ENCODE measurements around the gene PPM1H. TPM values are rescaled to one million over a fixed set of nuclear protein-coding genes. Genes with fewer than 3 reads are reported as not detected.

The PPM1H gene
- total and polyA plus RNA-seq, 10 of the 15 experiments (the other 5 are each of a cell fraction or from before 2014, with no cell fraction given) = 0.11 to 0.83 (median 0.49) TPM

DNA sequence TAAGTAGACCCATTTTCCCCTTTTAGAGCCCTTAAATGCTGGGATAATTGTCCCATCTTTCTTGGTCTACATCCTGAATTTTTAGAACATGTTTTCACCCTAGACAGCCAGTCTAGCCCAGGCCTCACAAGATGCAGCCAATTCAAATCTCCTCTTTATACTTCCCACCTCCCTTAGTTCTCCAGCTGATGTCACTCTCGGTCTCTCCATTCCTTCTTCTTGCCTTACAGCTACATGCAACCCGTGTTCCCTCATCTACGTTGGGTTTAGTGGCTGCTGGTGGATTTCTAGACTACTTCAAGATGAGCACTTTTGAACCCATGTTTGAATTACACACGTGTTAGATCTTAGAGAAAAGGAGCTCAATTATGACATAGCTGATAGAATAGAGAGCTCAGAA lies 132.0 kb downstream of the PPM1H start (continued):
- no peak for TF ChIP-seq CEBPZ (IDR thresholded peaks at IDR 0.05; ENCODE audit: low read depth, low read length)
- no peak for TF ChIP-seq NR2C1 (IDR thresholded peaks at IDR 0.05)

GRCh38 chr12:62802321-62802720 lies 132.6 kb downstream of the PPM1H start:
- ChIA-PET SMC1A (ENCODE audit: uncharacterized antibody, unreplicated experiment) (interaction anchor here (0.6 to 2.6 kb wide), 4 partner anchors 10 to 418 kb away, joined by 3 to 10 read pairs (median 6); no protein-coding TSS in a partner anchor), CTCF (interaction anchor here (0.7 to 3.2 kb wide), 6 partner anchors 10 to 364 kb away, joined by 4 to 21 read pairs (median 5); no protein-coding TSS in a partner anchor)
- TF ChIP-seq, protein P1, sequence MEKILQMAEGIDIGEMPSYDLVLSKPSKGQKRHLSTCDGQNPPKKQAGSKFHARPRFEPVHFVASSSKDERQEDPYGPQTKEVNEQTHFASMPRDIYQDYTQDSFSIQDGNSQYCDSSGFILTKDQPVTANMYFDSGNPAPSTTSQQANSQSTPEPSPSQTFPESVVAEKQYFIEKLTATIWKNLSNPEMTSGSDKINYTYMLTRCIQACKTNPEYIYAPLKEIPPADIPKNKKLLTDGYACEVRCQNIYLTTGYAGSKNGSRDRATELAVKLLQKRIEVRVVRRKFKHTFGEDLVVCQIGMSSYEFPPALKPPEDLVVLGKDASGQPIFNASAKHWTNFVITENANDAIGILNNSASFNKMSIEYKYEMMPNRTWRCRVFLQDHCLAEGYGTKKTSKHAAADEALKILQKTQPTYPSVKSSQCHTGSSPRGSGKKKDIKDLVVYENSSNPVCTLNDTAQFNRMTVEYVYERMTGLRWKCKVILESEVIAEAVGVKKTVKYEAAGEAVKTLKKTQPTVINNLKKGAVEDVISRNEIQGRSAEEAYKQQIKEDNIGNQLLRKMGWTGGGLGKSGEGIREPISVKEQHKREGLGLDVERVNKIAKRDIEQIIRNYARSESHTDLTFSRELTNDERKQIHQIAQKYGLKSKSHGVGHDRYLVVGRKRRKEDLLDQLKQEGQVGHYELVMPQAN (conservative IDR thresholded peaks at IDR 0.05) = no peak
- TF ChIP-seq SIN3A (IDR thresholded peaks at IDR 0.05; ENCODE audit: low read depth, low read length) (no peak), ZNF274 (IDR thresholded peaks at IDR 0.05; ENCODE audit: insufficient read depth, insufficient read length) (no peak), MTA2 (IDR thresholded peaks at IDR 0.05; ENCODE audit: low read depth) (no peak), NRF1 (conservative IDR thresholded peaks at IDR 0.05; ENCODE audit: low read depth, low read length) (no peak), MYB (IDR thresholded peaks at IDR 0.05; ENCODE audit: borderline replicate concordance, low read depth, low read length) (no peak), CHD1 (IDR thresholded peaks at IDR 0.05; ENCODE audit: low read depth, low read length) (no peak), YY1 (IDR thresholded peaks at IDR 0.05; ENCODE audit: low read depth, low read length) (no peak), JUNB (IDR thresholded peaks at IDR 0.05) (no peak), RCOR1 (conservative IDR thresholded peaks at IDR 0.05; ENCODE audit: low read depth, low read length) (no peak), KAT2A (conservative IDR thresholded peaks at IDR 0.05; ENCODE audit: control insufficient read depth, low read depth, low read length) (no peak), TCF3 (IDR thresholded peaks at IDR 0.05; ENCODE audit: borderline replicate concordance, insufficient read depth, low read depth, low read length) (no peak)
- TF ChIP-seq, protein P2, sequence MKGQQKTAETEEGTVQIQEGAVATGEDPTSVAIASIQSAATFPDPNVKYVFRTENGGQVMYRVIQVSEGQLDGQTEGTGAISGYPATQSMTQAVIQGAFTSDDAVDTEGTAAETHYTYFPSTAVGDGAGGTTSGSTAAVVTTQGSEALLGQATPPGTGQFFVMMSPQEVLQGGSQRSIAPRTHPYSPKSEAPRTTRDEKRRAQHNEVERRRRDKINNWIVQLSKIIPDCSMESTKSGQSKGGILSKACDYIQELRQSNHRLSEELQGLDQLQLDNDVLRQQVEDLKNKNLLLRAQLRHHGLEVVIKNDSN (IDR thresholded peaks at IDR 0.05; ENCODE audit: borderline replicate concordance, extremely low read length, insufficient read depth, low read depth, low read length) = no peak
- TF ChIP-seq, protein P3, sequence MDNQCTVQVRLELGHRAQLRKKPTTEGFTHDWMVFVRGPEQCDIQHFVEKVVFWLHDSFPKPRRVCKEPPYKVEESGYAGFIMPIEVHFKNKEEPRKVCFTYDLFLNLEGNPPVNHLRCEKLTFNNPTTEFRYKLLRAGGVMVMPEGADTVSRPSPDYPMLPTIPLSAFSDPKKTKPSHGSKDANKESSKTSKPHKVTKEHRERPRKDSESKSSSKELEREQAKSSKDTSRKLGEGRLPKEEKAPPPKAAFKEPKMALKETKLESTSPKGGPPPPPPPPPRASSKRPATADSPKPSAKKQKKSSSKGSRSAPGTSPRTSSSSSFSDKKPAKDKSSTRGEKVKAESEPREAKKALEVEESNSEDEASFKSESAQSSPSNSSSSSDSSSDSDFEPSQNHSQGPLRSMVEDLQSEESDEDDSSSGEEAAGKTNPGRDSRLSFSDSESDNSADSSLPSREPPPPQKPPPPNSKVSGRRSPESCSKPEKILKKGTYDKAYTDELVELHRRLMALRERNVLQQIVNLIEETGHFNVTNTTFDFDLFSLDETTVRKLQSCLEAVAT (IDR thresholded peaks at IDR 0.05) = no peak

More at GRCh38 chr12:62802321-62802720, 132.6 kb downstream of the PPM1H start:
- Histone ChIP-seq H3K4me3 (no peak overlapping the region), H3K4me2 (ENCODE audit: control insufficient read depth, insufficient read depth) (no peak overlapping the region), H3K27ac (ENCODE audit: control insufficient read depth, insufficient read depth) (no peak overlapping the region), H3K4me1 (ENCODE audit: control insufficient read depth, insufficient read depth, low read length) (no peaks in the 10 kb centered on the region; the same call in 1 of the 2 replicates), H3K79me2 (ENCODE audit: control insufficient read depth, insufficient read depth, low read length) (no peaks in the 10 kb centered on the region), H3K27me3 (replicated peaks in 1 of 2; ENCODE audit: control insufficient read depth in 2 of 2, insufficient read depth in 2 of 2, low read length in 1 of 2) (no peaks in the 10 kb centered on the region), H4K20me1 (ENCODE audit: control insufficient read depth, insufficient read depth) (no peaks in the 10 kb centered on the region), H3K36me3 (ENCODE audit: control insufficient read depth in 2 of 2, insufficient read depth in 2 of 2, low read length in 1 of 2) (no peaks in the 10 kb centered on the region), H2AFZ (ENCODE audit: control insufficient read depth, low read depth, low read length) (no peak overlapping the region), H3K9ac (ENCODE audit: control insufficient read depth, insufficient read depth, low read length) (no peak overlapping the region), H3K9me3 (replicated peaks; ENCODE audit: control insufficient read depth, insufficient read depth, low read length) (peaks cover 2% of the 10 kb centered on the region; the same call in 1 of the 3 replicates)
- ATAC-seq = no peak
- FAIRE-seq = no peak
- WGBS (ENCODE audit: insufficient coverage, insufficient replicate concordance, low lambda C conversion rate, missing lambda C conversion rate) = 88% methylated on average over 7 of the region's 7 CpGs
- intact Hi-C loops (cut with micrococcal nuclease; ENCODE audit: unreplicated experiment) = loop anchor here (10.0 kb wide), 1 partner anchor 538 kb away; the partner anchor contains the start of gene USP15
- ChIA-PET POLR2A (interaction anchor here (0.7 kb wide), 1 partner anchor 261 kb away, joined by 3 read pairs; no protein-coding TSS in a partner anchor), RAD21 (ENCODE audit: unreplicated experiment) (no interaction called here)
- DNase-seq (ENCODE audit: low read depth, low spot score) = no peak
- in situ Hi-C loops (cut with MboI) = no loop called here
- no TSS peak for BruUV-seq (replicated peaks)

Measured in GM12878 (cell line).